ENCODE results near the gene TYW5. TPM values are rescaled to one million over a fixed set of nuclear protein-coding genes. Genes with fewer than 3 reads are reported as not detected.

The TYW5 gene
- total and polyA plus RNA-seq, 2 of the 13 experiments (the other 11 are each of a cell fraction or from before 2014, with no cell fraction given), result 8.3 to 14.6 TPM

GRCh38 chr2:199955007-199955338, 318 bp downstream of the TYW5 start (continued):
- TF ChIP-seq XBP1 (CRISPR knock-in tag; IDR thresholded peaks at IDR 0.05) (peak; percentile 15; the same call in 1 of the 2 replicates), GTF3A (CRISPR knock-in tag; conservative IDR thresholded peaks at IDR 0.05) (no peak), SRY (CRISPR knock-in tag; IDR thresholded peaks at IDR 0.05) (no peak), ZFP62 (CRISPR knock-in tag; IDR thresholded peaks at IDR 0.05) (no peak), ZNF17 (CRISPR knock-in tag; IDR thresholded peaks at IDR 0.05) (no peak), MIXL1 (CRISPR knock-in tag; IDR thresholded peaks at IDR 0.05) (no peak), TGIF2 (CRISPR knock-in tag; IDR thresholded peaks at IDR 0.05) (0 out of 2 replicates have a peak, but pooled peaks have one; percentile 76), ZSCAN31 (CRISPR knock-in tag; IDR thresholded peaks at IDR 0.05; ENCODE audit: low read depth) (no peak), ADNP (CRISPR knock-in tag; IDR thresholded peaks at IDR 0.05) (no peak), HDAC6 (IDR thresholded peaks at IDR 0.05; ENCODE audit: low read depth, low read length) (no peak), SNAPC4 (CRISPR knock-in tag; IDR thresholded peaks at IDR 0.05) (no peak), CEBPB (IDR thresholded peaks at IDR 0.05; ENCODE audit: borderline replicate concordance, low read depth, low read length) (no peak), ZNF441 (CRISPR knock-in tag; IDR thresholded peaks at IDR 0.05; ENCODE audit: borderline replicate concordance) (no peak), ZFP36 (IDR thresholded peaks at IDR 0.05; ENCODE audit: borderline replicate concordance, low read depth, low read length, partially characterized antibody) (no peak), TRIM24 (CRISPR knock-in tag; IDR thresholded peaks at IDR 0.05) (no peak), THAP11 (CRISPR knock-in tag; IDR thresholded peaks at IDR 0.05) (no peak), ZNF296 (CRISPR knock-in tag; conservative IDR thresholded peaks at IDR 0.05) (no peak), ZNF263 (CRISPR knock-in tag; IDR thresholded peaks at IDR 0.05) (0 out of 2 replicates have a peak, but pooled peaks have one; percentile 42), ZNF33A (CRISPR knock-in tag; IDR thresholded peaks at IDR 0.05; ENCODE audit: borderline replicate concordance) (no peak), ZNF275 (CRISPR knock-in tag; IDR thresholded peaks at IDR 0.05; ENCODE audit: borderline replicate concordance) (no peak), PRDM4 (CRISPR knock-in tag; IDR thresholded peaks at IDR 0.05; ENCODE audit: borderline replicate concordance) (no peak), MBD4 (IDR thresholded peaks at IDR 0.05; ENCODE audit: borderline replicate concordance, low read length) (no peak), ONECUT2 (CRISPR knock-in tag; IDR thresholded peaks at IDR 0.05) (0 out of 2 replicates have a peak, but pooled peaks have one; percentile 6), FOXO1 (CRISPR knock-in tag; IDR thresholded peaks at IDR 0.05) (no peak), PCBP2 (optimal IDR thresholded peaks at IDR 0.05; ENCODE audit: low read depth, low read length, poor library complexity, severe bottlenecking) (no peak)
